ENCODE data around the gene OR6T1.

GRCh38 chr11:123924027-123924426 lies 19.6 kb downstream of the OR6T1 start:
- TF ChIP-seq POLR2AphosphoS5 (IDR thresholded peaks at IDR 0.05; ENCODE audit: low read depth), result no peak
- no peak for TF ChIP-seq CTCF (conservative IDR thresholded peaks at IDR 0.05; ENCODE audit: low read depth in 2 of 2)
- no peak for TF ChIP-seq JUNB (IDR thresholded peaks at IDR 0.05; ENCODE audit: unreplicated experiment)
- TF ChIP-seq EZH2 (IDR thresholded peaks at IDR 0.05; ENCODE audit: low read depth, unreplicated experiment), result no peak
- no peak for TF ChIP-seq EZH2phosphoT487 (IDR thresholded peaks at IDR 0.05; ENCODE audit: unreplicated experiment)
- TF ChIP-seq REST (IDR thresholded peaks at IDR 0.05; ENCODE audit: unreplicated experiment), result no peak
- no peak for TF ChIP-seq ZNF331 (CRISPR knock-in tag; IDR thresholded peaks at IDR 0.05; ENCODE audit: low read depth)
- no peak for TF ChIP-seq NANOG (IDR thresholded peaks at IDR 0.05; ENCODE audit: borderline replicate concordance)
- TF ChIP-seq ZNF114 (CRISPR knock-in tag; IDR thresholded peaks at IDR 0.05), result no peak
- TF ChIP-seq ETS1 (IDR thresholded peaks at IDR 0.05), result no peak
- TF ChIP-seq STAT1 (IDR thresholded peaks at IDR 0.05; ENCODE audit: unreplicated experiment), result no peak
- TF ChIP-seq CREB1 (CRISPR knock-in tag; IDR thresholded peaks at IDR 0.05; ENCODE audit: low read depth), result no peak
- no peak for TF ChIP-seq ZNF462 (CRISPR knock-in tag; IDR thresholded peaks at IDR 0.05)
